Measurements from ENCODE around the gene KRT16.
"Not testable (repeated sequence)": the region's sequence is repeated elsewhere in the genome, so short reads cannot be mapped to it uniquely, and the experiment has no call there.

KRT16 gene

GRCh38 chr17:41583137-41584127 is 29.1 kb downstream of the KRT16 start:
- no peak overlapping the region for H3K27ac ChIP-seq
- DNase-seq: no peak
- H3K36me3 ChIP-seq (replicated peaks): no peaks in the 10 kb centered on the region
- TF ChIP-seq, protein P1, sequence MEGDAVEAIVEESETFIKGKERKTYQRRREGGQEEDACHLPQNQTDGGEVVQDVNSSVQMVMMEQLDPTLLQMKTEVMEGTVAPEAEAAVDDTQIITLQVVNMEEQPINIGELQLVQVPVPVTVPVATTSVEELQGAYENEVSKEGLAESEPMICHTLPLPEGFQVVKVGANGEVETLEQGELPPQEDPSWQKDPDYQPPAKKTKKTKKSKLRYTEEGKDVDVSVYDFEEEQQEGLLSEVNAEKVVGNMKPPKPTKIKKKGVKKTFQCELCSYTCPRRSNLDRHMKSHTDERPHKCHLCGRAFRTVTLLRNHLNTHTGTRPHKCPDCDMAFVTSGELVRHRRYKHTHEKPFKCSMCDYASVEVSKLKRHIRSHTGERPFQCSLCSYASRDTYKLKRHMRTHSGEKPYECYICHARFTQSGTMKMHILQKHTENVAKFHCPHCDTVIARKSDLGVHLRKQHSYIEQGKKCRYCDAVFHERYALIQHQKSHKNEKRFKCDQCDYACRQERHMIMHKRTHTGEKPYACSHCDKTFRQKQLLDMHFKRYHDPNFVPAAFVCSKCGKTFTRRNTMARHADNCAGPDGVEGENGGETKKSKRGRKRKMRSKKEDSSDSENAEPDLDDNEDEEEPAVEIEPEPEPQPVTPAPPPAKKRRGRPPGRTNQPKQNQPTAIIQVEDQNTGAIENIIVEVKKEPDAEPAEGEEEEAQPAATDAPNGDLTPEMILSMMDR (IDR thresholded peaks at IDR 0.05; ENCODE audit: low read depth, low read length, missing control alignments): no peak
- in situ Hi-C loops (cut with HindIII; ENCODE audit: low pct_ligation_motif_present, low sequenced_read_pairs): no loop called here
- H3K27me3 ChIP-seq (replicated peaks): no peaks in the 10 kb centered on the region
- H3K4me3 ChIP-seq (ENCODE audit: low read depth, low read length): no peak overlapping the region

DNA sequence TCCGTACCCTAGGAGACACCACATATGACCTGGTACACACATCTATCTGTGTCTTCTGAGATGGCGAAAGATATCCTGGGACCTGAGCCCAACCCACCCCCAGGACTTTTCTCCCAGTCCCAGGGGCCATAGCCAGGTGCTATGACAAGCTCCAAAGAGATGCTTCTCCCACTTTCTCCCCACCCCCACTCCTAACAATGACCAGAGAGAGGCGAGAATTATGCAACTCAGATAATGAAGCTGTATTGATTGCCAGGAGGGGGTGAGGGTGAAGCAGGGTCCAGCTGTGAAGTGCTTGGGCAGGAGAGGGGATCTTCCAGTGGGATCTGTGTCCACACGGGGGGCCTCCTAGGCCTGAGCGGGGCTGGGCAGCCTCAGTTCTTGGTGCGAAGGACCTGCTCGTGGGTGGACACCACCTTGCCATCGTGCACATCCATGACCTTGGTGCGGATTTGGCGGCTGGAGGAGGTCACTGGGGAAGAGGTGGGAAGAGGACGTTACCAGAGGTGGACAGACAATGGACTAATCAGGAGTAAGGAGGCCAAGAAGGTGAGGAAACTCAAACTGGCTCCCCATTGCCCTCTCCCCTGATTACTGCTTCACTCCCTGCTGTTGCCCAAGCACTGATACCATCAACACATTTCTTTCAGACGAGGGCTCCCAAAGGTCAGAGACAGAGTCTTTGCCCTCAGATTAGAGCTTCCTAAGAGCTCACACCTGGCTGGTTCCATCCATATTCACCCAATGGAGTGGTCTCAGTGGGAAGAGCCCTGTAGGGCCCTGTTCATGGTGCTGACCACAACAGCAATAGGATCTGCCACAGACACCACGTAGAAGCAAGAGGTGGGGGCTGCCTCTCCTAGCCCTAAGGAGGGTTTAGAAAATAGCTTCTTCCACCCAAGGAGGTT is 30.3 kb downstream of the KRT16 start:
- in situ Hi-C loops (cut with HindIII; ENCODE audit: low pct_ligation_motif_present, low sequenced_read_pairs): not testable (repeated sequence)

GRCh38 chr17:41581366-41582060 is 31.1 kb downstream of the KRT16 start:
- Histone ChIP-seq H3K27me3 (replicated peaks) (no peaks in the 10 kb centered on the region), H3K27ac (no peak overlapping the region), H3K36me3 (replicated peaks) (no peaks in the 10 kb centered on the region), H3K4me3 (ENCODE audit: low read depth, low read length) (no peak overlapping the region)
- in situ Hi-C loops (cut with HindIII; ENCODE audit: low pct_ligation_motif_present, low sequenced_read_pairs): no loop called here
- TF ChIP-seq, protein P1 (IDR thresholded peaks at IDR 0.05; ENCODE audit: low read depth, low read length, missing control alignments): no peak
- DNase-seq: no peak

More for the DNA sequence above, 30.3 kb downstream of the KRT16 start:
- H3K4me3 ChIP-seq (ENCODE audit: low read depth, low read length); H3K36me3 ChIP-seq (replicated peaks); H3K27ac ChIP-seq; H3K27me3 ChIP-seq (replicated peaks); DNase-seq: not testable (repeated sequence)

DNA sequence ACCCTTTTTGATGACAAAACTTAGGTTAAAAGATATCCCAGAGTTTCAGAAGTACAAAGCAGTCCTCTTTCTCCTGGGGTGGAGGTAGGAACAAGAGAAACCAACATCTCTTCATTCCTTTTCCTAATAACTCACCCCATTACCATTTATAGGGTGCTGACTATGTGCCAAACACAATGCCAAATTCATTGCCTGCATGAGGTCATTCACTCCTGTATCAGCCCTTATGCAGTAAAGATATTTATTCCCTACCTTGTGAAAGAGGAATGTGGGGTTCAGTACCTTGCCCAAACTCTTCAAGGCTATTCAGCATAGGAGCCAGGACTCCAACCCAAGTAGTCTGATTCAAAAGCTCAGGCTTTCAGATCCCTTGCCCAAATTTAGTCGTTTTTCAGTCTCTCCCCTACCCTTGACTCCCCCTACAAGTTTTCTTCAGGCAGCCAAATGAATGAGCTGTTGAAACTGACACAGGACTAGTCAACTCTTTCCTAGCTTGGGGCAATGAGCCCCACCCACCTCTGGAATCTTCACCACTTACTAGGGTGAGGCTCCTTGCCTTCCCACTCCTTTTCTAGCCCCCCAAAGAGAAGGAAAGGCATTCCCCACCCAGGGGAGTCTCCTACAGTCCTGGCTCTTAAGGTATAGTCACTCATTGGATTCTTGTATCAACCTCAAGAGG is 31.7 kb downstream of the KRT16 start:
- no peaks in the 10 kb centered on the region for H3K27me3 ChIP-seq (replicated peaks)
- DNase-seq: no peak
- TF ChIP-seq, protein P1 (IDR thresholded peaks at IDR 0.05; ENCODE audit: low read depth, low read length, missing control alignments): no peak
- in situ Hi-C loops (cut with HindIII; ENCODE audit: low pct_ligation_motif_present, low sequenced_read_pairs): no loop called here
- H3K27ac ChIP-seq: no peak overlapping the region
- no peak overlapping the region for H3K4me3 ChIP-seq (ENCODE audit: low read depth, low read length)
- no peaks in the 10 kb centered on the region for H3K36me3 ChIP-seq (replicated peaks)

DNA sequence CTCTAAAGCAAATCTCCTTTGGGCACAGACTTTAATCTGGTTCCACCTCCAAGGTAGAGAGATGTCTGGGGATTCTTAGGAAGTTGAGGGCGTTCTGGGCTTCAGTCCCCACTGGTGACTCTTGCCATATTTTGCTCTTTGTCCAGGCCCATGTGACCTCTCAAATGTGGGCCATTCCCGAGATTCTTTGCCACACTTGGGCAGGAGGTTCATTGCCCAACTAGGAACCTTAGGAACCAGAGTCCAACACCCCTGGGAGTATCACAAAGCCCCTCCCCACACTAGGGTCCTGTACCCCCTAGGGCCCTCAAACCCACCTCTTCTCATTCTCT is 32.4 kb downstream of the KRT16 start:
- no peak overlapping the region for H3K27ac ChIP-seq
- no peaks in the 10 kb centered on the region for H3K27me3 ChIP-seq (replicated peaks)
- TF ChIP-seq, protein P1 (IDR thresholded peaks at IDR 0.05; ENCODE audit: low read depth, low read length, missing control alignments): no peak
- DNase-seq: no peak
- H3K4me3 ChIP-seq (ENCODE audit: low read depth, low read length): no peak overlapping the region
- no peaks in the 10 kb centered on the region for H3K36me3 ChIP-seq (replicated peaks)
- in situ Hi-C loops (cut with HindIII; ENCODE audit: low pct_ligation_motif_present, low sequenced_read_pairs): no loop called here
